ENCODE data around the gene SH2D3A. TPM values are rescaled to one million over a fixed set of nuclear protein-coding genes. Genes with fewer than 3 reads are reported as not detected.
A peak's percentile ranks its signal among the peaks of the same experiment; 100 is the strongest.

SH2D3A gene
- total RNA-seq (ENCODE audit: low replicate concordance), result 17.4 and 47.5 TPM in 2 replicates
- long read RNA-seq, partial matches to known transcripts, result 0 of 3 reads
- long read RNA-seq, other reads (novel, unspliced or antisense), result 3 of 3 reads

DNA sequence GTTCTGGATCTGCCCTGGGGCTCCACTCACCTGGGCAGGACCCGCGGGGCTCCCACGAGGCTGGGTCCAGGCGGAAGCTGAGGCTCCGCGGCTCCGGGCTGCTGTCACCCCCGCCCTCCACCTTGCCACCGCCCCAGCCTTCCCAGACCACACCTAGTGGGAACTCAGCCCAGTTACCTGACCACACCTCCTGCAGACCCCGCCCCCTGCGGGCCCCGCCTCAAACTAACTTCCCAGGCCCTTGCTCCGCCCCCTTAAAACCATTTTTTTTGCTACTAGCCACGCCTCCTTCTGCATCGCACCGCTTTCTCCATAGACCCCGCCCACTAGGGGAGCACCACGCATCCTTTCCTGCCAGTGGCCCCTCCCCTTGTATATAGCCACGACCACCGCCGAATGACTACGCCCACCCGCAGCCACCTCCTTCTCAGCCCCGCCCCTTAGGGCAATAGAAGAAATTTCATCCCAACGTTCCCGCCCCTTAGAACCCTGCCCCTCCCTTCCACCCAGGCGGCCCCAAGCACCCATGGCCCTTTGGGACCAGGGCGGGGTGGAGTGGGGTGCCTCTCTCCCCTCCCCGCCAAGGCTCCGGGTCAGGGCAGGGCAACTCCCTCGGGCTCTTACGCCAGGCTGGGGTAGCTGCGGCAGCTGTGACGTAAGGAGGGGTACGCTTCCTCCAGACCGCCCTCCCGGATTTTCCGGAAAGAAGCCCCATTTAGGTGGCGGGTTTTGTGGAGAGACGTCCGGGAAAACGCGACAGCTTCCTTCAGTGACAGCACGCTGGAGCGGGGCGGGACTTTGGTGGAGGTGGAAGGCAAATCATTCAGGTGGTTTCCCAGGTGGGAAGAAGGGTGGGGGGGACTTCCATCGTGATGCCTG is at the start of gene SH2D3A:
SH2D3A (minus strand) TSS at position 79 of the 879 bp plus-strand sequence. CDS start 3,687 bp downstream, outside the sequence.
- Mint-ChIP-seq H3K27me3 (peaks cover 30% of the 10 kb centered on the region), H3K27ac (peak within 1 kb of the TSS; percentile 100), H3K4me3 (peak within 1 kb of the TSS; percentile 97), H3K36me3 (no peaks in the 10 kb centered on the region), H3K9me3 (no peaks in the 10 kb centered on the region), H3K4me1 (ENCODE audit: unreplicated experiment) (peaks cover 4% of the 10 kb centered on the region)
- DNase-seq (ENCODE audit: extremely low spot score, unreplicated experiment), result peak; percentile 87
- TF ChIP-seq CTCF (conservative IDR thresholded peaks at IDR 0.05), result no peak

DNA sequence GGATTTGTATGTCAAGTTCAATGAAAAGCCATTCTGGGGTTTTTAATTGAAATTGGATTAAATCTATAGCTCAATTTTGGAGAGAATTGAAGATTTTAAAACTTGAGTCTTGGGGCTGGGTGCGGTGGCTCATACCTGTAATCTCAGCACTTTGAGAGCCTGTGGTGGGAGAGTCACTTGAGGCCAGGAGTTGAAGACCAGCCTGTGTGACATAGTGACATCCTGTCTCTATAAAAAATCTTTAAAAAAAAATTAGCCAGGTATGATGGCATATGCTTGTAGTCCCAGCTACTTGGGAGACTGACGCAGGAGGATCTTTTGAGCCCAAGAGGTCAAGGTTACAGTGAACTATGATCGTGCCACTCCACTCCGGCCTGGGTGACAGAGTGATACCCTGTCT is 46.4 kb upstream of the SH2D3A start:
- no peak overlapping the region for H3K4me3 Mint-ChIP-seq
- H3K4me1 Mint-ChIP-seq (ENCODE audit: unreplicated experiment), result no peaks in the 10 kb centered on the region
- no peaks in the 10 kb centered on the region for H3K36me3 Mint-ChIP-seq
- DNase-seq (ENCODE audit: extremely low spot score, unreplicated experiment), result no peak
- no peak for TF ChIP-seq CTCF (conservative IDR thresholded peaks at IDR 0.05)
- no peak overlapping the region for H3K27ac Mint-ChIP-seq
- peaks cover 4% of the 10 kb centered on the region for H3K27me3 Mint-ChIP-seq
- peaks cover 9% of the 10 kb centered on the region for H3K9me3 Mint-ChIP-seq

DNA sequence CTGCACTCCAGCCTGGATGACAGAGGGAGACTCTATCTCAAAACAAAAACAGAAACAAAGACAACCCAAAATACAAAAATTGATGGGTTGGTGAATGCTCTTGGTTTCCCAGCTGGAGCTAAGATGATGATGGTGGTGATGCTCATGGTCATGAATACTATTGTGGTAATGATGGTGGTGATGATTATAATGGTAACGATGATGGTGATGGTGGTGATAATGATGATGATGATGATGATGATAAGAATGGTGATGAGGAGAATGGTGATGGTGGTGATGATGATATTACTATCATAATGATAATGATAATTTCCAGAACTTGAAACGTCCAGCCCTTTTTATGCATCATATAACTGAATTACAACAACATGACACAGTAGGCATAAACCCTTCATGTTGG is 45.4 kb upstream of the SH2D3A start:
- H3K27ac Mint-ChIP-seq, result no peak overlapping the region
- no peak for DNase-seq (ENCODE audit: extremely low spot score, unreplicated experiment)

GRCh38 chr19:6811906-6812305 is 44.7 kb upstream of the SH2D3A start:
- H3K9me3 Mint-ChIP-seq, result peaks cover 5% of the 10 kb centered on the region
- H3K27me3 Mint-ChIP-seq, result peaks cover 4% of the 10 kb centered on the region
- no peak for TF ChIP-seq CTCF (conservative IDR thresholded peaks at IDR 0.05)
- H3K27ac Mint-ChIP-seq, result no peak overlapping the region
- no peak overlapping the region for H3K4me3 Mint-ChIP-seq
- no peaks in the 10 kb centered on the region for H3K4me1 Mint-ChIP-seq (ENCODE audit: unreplicated experiment)
- no peaks in the 10 kb centered on the region for H3K36me3 Mint-ChIP-seq
- DNase-seq (ENCODE audit: extremely low spot score, unreplicated experiment), result no peak

More for the DNA sequence above, 45.4 kb upstream of the SH2D3A start:
- Mint-ChIP-seq H3K4me3 (no peak overlapping the region), H3K9me3 (peaks cover 5% of the 10 kb centered on the region), H3K36me3 (no peaks in the 10 kb centered on the region), H3K27me3 (peaks cover 4% of the 10 kb centered on the region), H3K4me1 (ENCODE audit: unreplicated experiment) (no peaks in the 10 kb centered on the region)
- no peak for TF ChIP-seq CTCF (conservative IDR thresholded peaks at IDR 0.05)

GRCh38 chr19:6811378-6811777 is 44.1 kb upstream of the SH2D3A start:
- no peaks in the 10 kb centered on the region for H3K4me1 Mint-ChIP-seq (ENCODE audit: unreplicated experiment)
- H3K27me3 Mint-ChIP-seq, result peaks cover 4% of the 10 kb centered on the region
- peaks cover 5% of the 10 kb centered on the region for H3K9me3 Mint-ChIP-seq
- no peaks in the 10 kb centered on the region for H3K36me3 Mint-ChIP-seq
- DNase-seq (ENCODE audit: extremely low spot score, unreplicated experiment), result no peak
- no peak overlapping the region for H3K4me3 Mint-ChIP-seq
- no peak for TF ChIP-seq CTCF (conservative IDR thresholded peaks at IDR 0.05)
- H3K27ac Mint-ChIP-seq, result no peak overlapping the region

Data from type B pancreatic cell (in vitro differentiated cells).